Activated effector memory CD4-positive, alpha-beta T cell treated with Interleukin-2 at 50 U/mL for 16 hours (primary cell): ENCODE measurements around the gene HOMER2.
"Not testable (repeated sequence)": the region's sequence is repeated elsewhere in the genome, so short reads cannot be mapped to it uniquely, and the experiment has no call there.

Experiments
- DNase-seq: peaks from one replicate; pipeline ENCODE4 v3.0.0-alpha.2; 2020

HOMER2 gene

GRCh38 chr15:82923744-82924143, 28.8 kb downstream of the HOMER2 start:
- DNase-seq = no peak

- no peak for DNase-seq
These were observed 29.8 kb downstream of the HOMER2 start for GRCh38 chr15:82922737-82923136.

DNA sequence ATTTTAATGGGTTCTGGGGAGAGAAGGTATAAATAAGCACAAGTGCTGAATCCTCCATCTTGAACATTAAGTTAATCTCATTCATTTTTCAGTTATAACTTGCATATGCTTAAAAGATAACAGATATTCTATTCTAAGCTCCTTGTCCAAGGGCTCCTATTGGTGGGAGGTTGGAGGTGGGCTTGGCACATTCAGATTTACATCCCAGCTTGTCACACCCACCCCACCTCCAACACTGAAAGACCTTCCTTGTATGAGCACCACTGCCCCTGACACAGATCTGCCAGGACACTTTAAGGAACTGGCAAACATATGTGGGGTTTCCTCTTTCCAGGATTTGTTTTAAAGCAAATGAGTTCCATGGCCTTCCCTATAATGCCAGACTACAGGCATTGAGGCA, 30.6 kb downstream of the HOMER2 start:
- no peak for DNase-seq

DNA sequence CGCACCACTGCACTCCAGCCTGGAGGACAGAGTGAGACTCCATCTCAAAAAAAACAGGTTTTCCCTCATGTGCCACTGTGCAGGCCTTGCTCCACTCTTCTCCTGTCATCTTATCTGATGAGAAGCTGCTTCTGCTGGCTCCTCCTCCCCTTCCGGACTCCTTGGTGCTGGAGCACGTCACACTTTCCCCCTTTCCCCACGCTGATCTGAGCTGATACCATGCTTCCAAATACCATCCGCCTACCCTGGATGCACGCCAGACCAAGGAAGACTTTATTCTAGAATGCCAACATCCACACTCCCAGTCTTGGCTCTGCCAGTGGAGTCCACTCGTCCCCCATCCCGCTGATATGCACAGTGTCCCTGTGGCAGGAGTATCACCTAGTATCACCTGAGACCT, 31.3 kb downstream of the HOMER2 start:
- DNase-seq = no peak

DNA sequence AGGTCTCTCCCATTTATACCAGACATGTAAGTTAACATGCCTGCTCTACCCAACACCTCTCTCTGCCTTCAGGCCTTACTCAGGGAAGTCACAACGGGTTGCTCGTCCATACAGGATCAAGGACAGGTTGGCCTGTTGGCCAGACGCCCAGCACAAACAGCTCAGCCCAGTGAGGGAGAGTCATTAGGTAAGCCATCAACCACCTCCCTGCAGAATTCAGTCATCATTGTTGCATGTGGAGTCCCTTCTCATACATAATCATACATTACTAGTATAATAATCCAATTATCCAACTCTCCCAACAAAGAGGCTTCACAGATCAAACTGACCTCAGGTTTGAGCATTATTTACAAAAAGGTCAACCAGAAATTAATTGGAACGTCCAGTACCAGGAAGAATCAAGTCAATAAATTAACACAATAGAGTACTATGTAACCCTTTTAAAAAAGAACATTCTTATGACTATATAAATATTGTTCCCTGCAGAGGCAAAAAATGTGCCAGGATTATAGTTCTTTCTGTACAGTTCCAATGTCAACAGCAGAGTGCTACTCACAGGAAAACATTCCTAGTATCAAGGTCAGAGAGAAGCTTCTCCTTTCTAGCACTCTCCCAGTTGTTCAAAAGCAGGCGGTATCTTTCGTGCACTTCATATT, 33.2 kb downstream of the HOMER2 start:
- no peak for DNase-seq

GRCh38 chr15:82918607-82919230, 33.8 kb downstream of the HOMER2 start:
- no peak for DNase-seq

- no peak for DNase-seq
These were observed 34.4 kb downstream of the HOMER2 start for GRCh38 chr15:82918162-82918561.

DNA sequence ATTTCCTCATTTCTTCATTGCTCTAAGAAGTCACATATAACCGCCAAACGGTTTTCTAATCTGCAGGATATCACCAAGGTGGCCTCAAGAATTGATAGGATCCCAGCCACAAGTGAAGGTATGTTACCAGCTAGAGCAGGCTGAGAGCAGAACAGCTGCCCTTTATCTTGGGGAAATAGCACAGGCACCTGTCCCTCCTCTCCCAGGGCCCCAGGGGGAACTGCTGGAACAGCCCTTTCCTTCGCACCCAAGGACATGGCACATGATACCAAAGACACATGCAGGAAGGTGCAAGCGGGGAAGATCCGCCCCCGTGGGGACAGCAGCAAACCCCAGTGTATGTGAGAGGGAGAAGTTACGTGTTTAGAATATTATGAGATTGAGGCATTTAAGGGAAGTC, 35.3 kb downstream of the HOMER2 start:
- DNase-seq = no peak

GRCh38 chr15:82916161-82916952, 36.2 kb downstream of the HOMER2 start:
- no peak for DNase-seq

- no peak for DNase-seq
These were observed 38.1 kb downstream of the HOMER2 start for GRCh38 chr15:82914396-82914795.

DNA sequence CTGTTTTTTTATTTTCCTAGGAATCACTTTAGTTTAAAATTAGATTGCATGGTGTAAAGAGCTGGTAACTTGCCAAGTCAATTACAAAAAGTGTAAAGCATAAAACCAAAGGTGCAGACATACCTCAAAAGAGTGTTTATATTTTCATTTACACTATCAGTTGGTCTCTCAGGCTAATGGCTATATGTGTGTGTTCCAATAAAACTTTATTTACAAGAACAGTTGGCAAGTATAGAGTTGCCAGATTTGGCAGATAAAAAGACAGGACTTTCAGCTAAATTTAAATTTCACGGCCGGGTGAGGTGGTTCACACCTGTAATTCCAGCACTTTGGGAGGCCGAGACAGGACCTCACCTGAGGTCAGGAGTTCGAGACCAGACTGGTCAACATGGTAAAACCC, 41.1 kb downstream of the HOMER2 start:
- no peak for DNase-seq

GRCh38 chr15:82910721-82911120, 41.8 kb downstream of the HOMER2 start:
- DNase-seq = no peak

- no peak for DNase-seq
These were observed 43.3 kb downstream of the HOMER2 start for GRCh38 chr15:82909080-82909815.

DNA sequence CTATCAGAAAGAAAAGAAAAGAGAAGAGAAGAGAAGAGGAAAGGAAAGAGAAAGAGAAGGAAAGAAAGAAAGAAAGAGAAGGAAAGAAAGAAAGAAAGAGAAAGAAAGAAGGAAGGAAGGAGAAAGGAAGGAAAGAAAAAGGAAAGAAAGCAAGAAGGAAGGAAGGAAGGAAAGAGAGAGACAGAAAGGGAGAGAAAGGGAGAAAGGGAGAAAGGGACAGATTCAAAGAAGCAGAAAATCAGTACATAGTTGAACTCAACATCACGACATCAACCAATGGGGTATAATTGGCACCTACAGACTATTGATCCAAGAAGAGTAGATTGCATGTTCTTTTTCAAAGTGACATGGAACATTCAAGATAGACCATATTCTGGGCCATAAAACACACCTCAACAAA, 45.2 kb downstream of the HOMER2 start:
- DNase-seq = no peak

GRCh38 chr15:82904574-82904973, 47.9 kb downstream of the HOMER2 start:
- no peak for DNase-seq

DNA sequence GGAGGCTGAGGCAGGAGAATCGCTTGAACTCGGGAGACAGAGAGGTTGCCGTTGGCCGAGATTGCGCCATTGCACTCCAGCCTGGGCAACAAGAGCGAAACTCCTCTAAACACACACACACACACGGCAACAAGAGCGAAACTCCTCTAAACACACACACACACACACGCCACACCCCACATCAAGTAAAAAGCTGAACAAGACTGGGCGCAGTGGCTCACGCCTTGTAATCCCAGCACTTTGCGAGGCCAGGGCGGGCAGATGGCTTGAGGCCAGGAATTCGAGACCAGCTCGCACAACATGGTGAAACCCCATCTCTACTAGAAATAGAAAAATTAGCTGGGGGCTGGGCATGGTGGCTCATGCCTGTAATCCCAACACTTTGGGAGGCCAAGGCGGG, 49.0 kb downstream of the HOMER2 start:
- DNase-seq = no peak

GRCh38 chr15:82901114-82901805, 51.3 kb downstream of the HOMER2 start:
- no peak for DNase-seq

DNA sequence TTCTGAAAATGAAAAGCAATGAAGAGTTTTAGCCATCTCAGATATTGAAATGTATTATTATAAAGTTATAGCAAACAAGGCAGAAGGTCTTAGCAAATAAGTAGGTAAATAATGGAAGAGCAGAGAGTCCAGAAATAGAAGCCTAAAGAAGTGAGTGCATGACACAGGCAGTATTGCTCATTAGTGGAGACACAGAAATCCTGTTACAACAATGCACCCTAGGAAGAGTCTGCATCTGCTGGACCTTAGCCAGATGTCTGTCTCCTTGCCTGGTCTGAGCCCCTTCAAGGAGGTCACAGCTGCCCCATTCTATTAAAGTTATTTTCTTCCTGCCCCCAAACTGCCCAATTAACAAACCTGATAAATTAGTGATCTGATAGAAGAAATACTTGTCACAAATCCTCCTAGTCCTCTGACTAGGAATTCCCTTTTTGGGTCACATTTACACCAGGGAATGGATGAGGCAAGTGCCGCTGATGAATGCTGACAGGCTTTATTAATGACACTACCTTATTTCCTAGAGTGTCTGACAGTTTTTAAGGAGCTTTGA, 51.9 kb downstream of the HOMER2 start:
- no peak for DNase-seq

DNA sequence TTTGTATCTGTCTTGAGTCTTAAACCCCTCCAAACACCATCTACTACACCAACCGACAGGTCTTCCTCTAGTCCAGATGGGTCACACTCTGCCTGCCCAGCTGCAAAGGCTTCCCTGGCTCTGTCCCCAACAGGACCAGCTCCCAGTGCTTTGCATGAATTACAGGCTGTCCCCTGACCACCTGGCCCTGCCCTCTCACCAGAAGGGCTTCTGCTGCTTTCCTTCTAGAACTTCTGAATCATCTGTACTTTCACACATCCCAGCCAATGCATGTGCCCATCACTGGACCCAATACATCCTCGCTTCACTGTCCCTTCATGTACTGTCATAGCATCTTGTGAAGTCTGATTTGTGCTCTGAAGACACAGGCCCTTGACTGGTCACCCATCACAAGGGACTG, 53.6 kb downstream of the HOMER2 start:
- no peak for DNase-seq

GRCh38 chr15:82895983-82896382, 56.5 kb downstream of the HOMER2 start:
- DNase-seq = no peak

DNA sequence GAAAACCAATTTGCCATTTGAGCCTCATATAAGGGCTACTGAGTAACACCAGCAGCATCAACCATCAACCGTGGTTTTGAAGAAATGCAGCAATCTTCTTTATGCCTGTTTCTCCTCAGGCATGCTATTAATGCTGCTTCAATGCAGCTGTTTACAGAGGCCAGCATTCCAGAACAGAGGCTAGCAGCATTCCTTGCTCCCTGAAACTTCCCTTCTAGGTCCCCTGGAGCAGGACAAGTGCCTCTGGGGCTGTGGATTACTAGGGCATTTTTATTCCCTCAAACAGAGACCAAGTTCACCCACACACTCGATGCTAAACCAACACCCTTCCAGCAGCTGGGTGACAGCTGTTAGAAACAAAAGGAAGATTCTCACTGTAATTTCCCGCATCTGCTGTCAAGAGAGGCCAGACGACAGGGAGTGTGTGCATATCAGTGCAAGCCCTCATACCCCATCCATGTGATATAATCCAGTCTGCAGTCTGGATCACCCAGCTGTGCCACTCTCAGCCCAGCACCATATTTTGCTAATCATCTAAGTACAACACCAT, 57.5 kb downstream of the HOMER2 start:
- no peak for DNase-seq

GRCh38 chr15:82893473-82893872, 59.0 kb downstream of the HOMER2 start:
- not testable (repeated sequence) for DNase-seq
